Gastroesophageal sphincter (tissue), 4 donors: Measurements from ENCODE around the gene PGBD4. TPM values are rescaled to one million over a fixed set of nuclear protein-coding genes. Genes with fewer than 3 reads are reported as not detected.

Experiments
- ATAC-seq: fragments of 150-250 bp; one replicate; pipeline ENCODE4 v1.9.1; 2016; ENCODE audit warnings: mild to moderate bottlenecking, moderate library complexity
- H3K27ac ChIP-seq, 4 donors: fragments of 200-600 bp; sonication (generic) in 3 of 4; 1 replicate in 3 of 4; 2 replicates in 1 of 4; pipeline ENCODE4 v1.5.1; 2016 to 2019
- H3K27me3 ChIP-seq: fragments of 200-600 bp; sonication (generic); one replicate; pipeline ENCODE4 v1.5.1; 2019
- H3K36me3 ChIP-seq, 2 donors: fragments of 200-600 bp; sonication (generic); one replicate each; pipeline ENCODE4 v1.5.1; 2019; ENCODE audit warnings: control low read depth in 1 of 2
- H3K4me1 ChIP-seq, 3 donors: fragments of 200-600 bp; sonication (generic); 1 replicate in 2 of 3; 2 replicates in 1 of 3; pipeline ENCODE4 v1.5.1; 2016 to 2019; ENCODE audit warnings: control low read depth in 2 of 3
- H3K4me3 ChIP-seq, 2 donors: fragments of 200-600 bp; sonication (generic); one replicate each; pipeline ENCODE4 v1.5.1; 2019; ENCODE audit warnings: mild to moderate bottlenecking in 1 of 2, moderate library complexity in 1 of 2
- H3K9me3 ChIP-seq, 3 donors: fragments of 200-600 bp; sonication (generic); one replicate each; pipeline ENCODE4 v1.5.1; 2017 to 2019; ENCODE audit warnings: control low read depth in 2 of 3
- CTCF ChIP-seq, 4 experiments: fragments of 200-600 bp in 2 of 4; fragments of 450-650 bp in 2 of 4; sonication (generic) in 1 of 4; IDR thresholded peaks; one replicate each; pipeline ENCODE4 v1.5.1; 2017 to 2019; ENCODE audit warnings: antibody characterized with exemption in 4 of 4, mild to moderate bottlenecking in 2 of 4, moderate library complexity in 2 of 4
- EP300 ChIP-seq: sonication (generic); formaldehyde crosslinking; IDR thresholded peaks from one replicate; pipeline ENCODE4 v1.6.1; 2017; ENCODE audit warnings: antibody characterized with exemption, mild to moderate bottlenecking
- POLR2A ChIP-seq, 2 donors: fragments of 450-650 bp; IDR thresholded peaks; one replicate each; pipeline ENCODE4 v1.6.1; 2017; ENCODE audit warnings: antibody characterized with exemption in 2 of 2, mild to moderate bottlenecking in 2 of 2, moderate library complexity in 1 of 2
- POLR2AphosphoS5 ChIP-seq: sonication (generic); formaldehyde crosslinking; IDR thresholded peaks from one replicate; pipeline ENCODE4 v1.6.1; 2017; ENCODE audit warnings: antibody characterized with exemption
- WGBS, 2 donors: methylation state at CpG; one replicate each; pipeline ENCODE4 v1.1.5; 2018; ENCODE audit warnings: low coverage in 1 of 2; 5-methylcytosine and 5-hydroxymethylcytosine counted together
- total RNA-seq, 4 donors: library from RNA; depleted of rRNA; stranded (reverse); fragments of >200 nt; gene quantifications; one replicate each; pipeline ENCODE4 v1.1.0, GENCODE V29; 2016

The PGBD4 gene
- total RNA-seq, 4 donors from 2014 or later, result 0.82 to 1.6 (median 1.4) TPM

GRCh38 chr15:34109797-34110663 is 8.1 kb downstream of the PGBD4 start:
- TF ChIP-seq POLR2A (IDR thresholded peaks at IDR 0.05) (no peak), CTCF (IDR thresholded peaks at IDR 0.05) (peak in 3 of 4 experiments; percentile 13 to 40 (median 32)), EP300 (no peak)
- WGBS, 2 donors, result 66 to 72% methylated on average over 5 of the region's 5 CpGs
- Histone ChIP-seq H3K9me3 (no peaks in the 10 kb centered on the region), H3K4me1 (no peaks in the 10 kb centered on the region), H3K27ac (no peak overlapping the region), H3K4me3 (no peak overlapping the region), H3K36me3 (no peaks in the 10 kb centered on the region), H3K27me3 (peaks cover 15% of the 10 kb centered on the region)
- ATAC-seq, result no peak

GRCh38 chr15:34111488-34111887 is 9.6 kb downstream of the PGBD4 start:
- 56 to 74% methylated on average over 5 of the region's 6 CpGs for WGBS, 2 donors
- Histone ChIP-seq H3K27me3 (peaks cover 26% of the 10 kb centered on the region), H3K27ac (no peak overlapping the region), H3K4me3 (no peak overlapping the region), H3K4me1 (no peaks in the 10 kb centered on the region), H3K9me3 (no peaks in the 10 kb centered on the region), H3K36me3 (no peaks in the 10 kb centered on the region)
- TF ChIP-seq EP300, result no peak
- no peak for TF ChIP-seq CTCF (IDR thresholded peaks at IDR 0.05)
- TF ChIP-seq POLR2A (IDR thresholded peaks at IDR 0.05), result no peak
- no peak for TF ChIP-seq POLR2AphosphoS5
- no peak for ATAC-seq

- 100% methylated on average over 1 of the region's 2 CpGs; no CpG with 5 or more reads in 1 of the 2 donors for WGBS, 2 donors
- no peak for ATAC-seq
- H3K4me1 ChIP-seq, result no peaks in the 10 kb centered on the region
Observed at GRCh38 chr15:34114215-34114614, 12.3 kb downstream of the PGBD4 start.

GRCh38 chr15:34114739-34115138 is 12.9 kb downstream of the PGBD4 start:
- Histone ChIP-seq H3K36me3 (no peaks in the 10 kb centered on the region), H3K4me3 (no peak overlapping the region), H3K9me3 (no peaks in the 10 kb centered on the region), H3K27me3 (peaks cover 29% of the 10 kb centered on the region), H3K4me1 (no peaks in the 10 kb centered on the region), H3K27ac (no peak overlapping the region)
- no peak for TF ChIP-seq EP300
- no peak for TF ChIP-seq POLR2A (IDR thresholded peaks at IDR 0.05)
- TF ChIP-seq CTCF (IDR thresholded peaks at IDR 0.05), result no peak
- no peak for TF ChIP-seq POLR2AphosphoS5
- ATAC-seq, result no peak
- no CpG with 5 or more reads among the region's 3 CpGs for WGBS, 2 donors

More at GRCh38 chr15:34114215-34114614, 12.3 kb downstream of the PGBD4 start:
- Histone ChIP-seq H3K9me3 (no peaks in the 10 kb centered on the region), H3K27ac (no peak overlapping the region), H3K36me3 (no peaks in the 10 kb centered on the region), H3K27me3 (peaks cover 29% of the 10 kb centered on the region), H3K4me3 (no peak overlapping the region)
- TF ChIP-seq POLR2A (IDR thresholded peaks at IDR 0.05) (no peak), EP300 (no peak)

- no peak for ATAC-seq
- H3K36me3 ChIP-seq, result no peaks in the 10 kb centered on the region
- H3K27ac ChIP-seq, result no peak overlapping the region
- peaks cover 29% of the 10 kb centered on the region for H3K27me3 ChIP-seq
- TF ChIP-seq CTCF (IDR thresholded peaks at IDR 0.05) (no peak), POLR2AphosphoS5 (no peak), EP300 (no peak)
- H3K4me3 ChIP-seq, result no peak overlapping the region
- H3K4me1 ChIP-seq, result no peaks in the 10 kb centered on the region
- H3K9me3 ChIP-seq, result no peaks in the 10 kb centered on the region
- 78 to 83% methylated on average over 2 of the region's 2 CpGs for WGBS, 2 donors
Observed at GRCh38 chr15:34116620-34117019, 14.7 kb downstream of the PGBD4 start.
